Testis (tissue), 3 donors: ENCODE results near the gene MYL10. TPM values are rescaled to one million over a fixed set of nuclear protein-coding genes. Genes with fewer than 3 reads are reported as not detected.

Experiments used
- DNase-seq: peaks from one replicate; pipeline ENCODE4 v3.0.0-alpha.2; 2019
- H3K27ac ChIP-seq, 2 donors: fragments of 200-600 bp; sonication (generic); one replicate each; pipeline ENCODE4 v1.5.1; 2019
- H3K27me3 ChIP-seq: fragments of 200-600 bp; sonication (generic); one replicate; pipeline ENCODE4 v1.5.1; 2019
- H3K36me3 ChIP-seq: fragments of 200-600 bp; sonication (generic); one replicate; pipeline ENCODE4 v1.5.1; 2017; ENCODE audit warnings: low read depth; ENCODE audit errors: missing control alignments
- H3K4me1 ChIP-seq: fragments of 200-600 bp; sonication (generic); one replicate; pipeline ENCODE4 v1.5.1; 2019
- H3K4me3 ChIP-seq, 2 donors: fragments of 200-600 bp; sonication (generic); one replicate each; pipeline ENCODE4 v1.5.1; 2017 to 2019
- H3K9me3 ChIP-seq: fragments of 200-600 bp; sonication (generic); one replicate; pipeline ENCODE4 v1.5.1; 2017
- CTCF ChIP-seq, 3 experiments: fragments of 450-650 bp in 2 of 3; fragments of 200-600 bp in 1 of 3; sonication (generic) in 1 of 3; IDR thresholded peaks; one replicate each; pipeline ENCODE4 v1.5.1; 2016 to 2019; ENCODE audit warnings: antibody characterized with exemption in 3 of 3, mild to moderate bottlenecking in 2 of 3, moderate library complexity in 1 of 3
- POLR2A ChIP-seq: fragments of 450-650 bp; IDR thresholded peaks from one replicate; pipeline ENCODE4 v1.6.1; 2017; ENCODE audit warnings: antibody characterized with exemption, mild to moderate bottlenecking, moderate library complexity
- WGBS, 2 donors: methylation state at CpG; one replicate each; pipeline ENCODE4 v1.1.5; 2018; 5-methylcytosine and 5-hydroxymethylcytosine counted together
- intact Hi-C: fragments of 100-400 bp; cut with DNase I; formaldehyde crosslinking; loops from one replicate; pipeline ENCODE4 v1.15.1; 2023; ENCODE audit warnings: low total_unique reads
- polyA plus RNA-seq: library from polyadenylated mRNA; stranded (reverse); fragments of 350-450 nt; fragmentation: Illumina TruSeq; extraction: RNeasy Lipid Tissue Mini Kit (QIAGEN cat#74804); gene quantifications from one replicate; pipeline ENCODE4 v1.2.3, GENCODE V29; 2014; ENCODE audit warnings: low read depth, low replicate concordance; ENCODE audit not compliant: insufficient read depth
- total RNA-seq, 2 donors: library from RNA; depleted of rRNA; stranded (reverse); fragments of >200 nt; gene quantifications; one replicate each; pipeline ENCODE4 v1.2.3, GENCODE V29; 2016

MYL10 gene
- total and polyA plus RNA-seq, 3 donors from 2014 or later, result not detected

- Histone ChIP-seq H3K27me3 (no peaks in the 10 kb centered on the region), H3K4me1 (no peaks in the 10 kb centered on the region), H3K27ac (no peak overlapping the region), H3K9me3 (no peaks in the 10 kb centered on the region), H3K36me3 (no peaks in the 10 kb centered on the region), H3K4me3 (no peak overlapping the region)
- intact Hi-C loops, result no loop called here
- no peak for DNase-seq
- WGBS, 2 donors, result 70 to 78% methylated on average over 23 of the region's 23 CpGs
- TF ChIP-seq CTCF (IDR thresholded peaks at IDR 0.05) (no peak), POLR2A (no peak)
These were observed 64.9 kb downstream of the MYL10 start for GRCh38 chr7:101563943-101564777.

Other genes with a start within 250 kb of the MYL10 start
- 10 to 100 TPM; 43.1 to 46.3 TPM for gene CUX1, start 188.3 kb upstream of the MYL10 start, total RNA-seq
- gene CUX1, start 188.3 kb upstream of the MYL10 start, polyA plus RNA-seq, result 30.8 TPM